Fibroblast of pulmonary artery (primary cell): Measurements from ENCODE around the gene ZPR1.

ENCODE experiments used
- DNase-seq: peaks from one replicate; pipeline ENCODE4 v3.0.0-alpha.2; 2010; ENCODE audit warnings: low read depth
- H3K4me3 ChIP-seq: replicated peaks from 2 replicates; pipeline ENCODE4 v1.5.1; 2011; ENCODE audit warnings: low read depth, mild to moderate bottlenecking, control low read depth, low read length, moderate library complexity
- CTCF ChIP-seq: IDR thresholded peaks from 2 replicates; pipeline ENCODE4 v1.5.1; 2011; ENCODE audit warnings: mild to moderate bottlenecking, control low read depth, low read length, inconsistent platforms; ENCODE audit errors: missing control alignments

Gene ZPR1

GRCh38 chr11:116731821-116732220, 56.0 kb downstream of the ZPR1 start:
- no peak for DNase-seq
- H3K4me3 ChIP-seq = no peak overlapping the region
- no peak for TF ChIP-seq CTCF

- H3K4me3 ChIP-seq = no peak overlapping the region
- no peak for TF ChIP-seq CTCF
- DNase-seq = peak; percentile 3
These were observed 56.6 kb downstream of the ZPR1 start for GRCh38 chr11:116731097-116731761.

GRCh38 chr11:116730601-116731000, 57.2 kb downstream of the ZPR1 start:
- H3K4me3 ChIP-seq = no peak overlapping the region
- TF ChIP-seq CTCF = no peak
- peak; percentile 4 for DNase-seq

GRCh38 chr11:116730241-116730561, 57.6 kb downstream of the ZPR1 start:
- no peak overlapping the region for H3K4me3 ChIP-seq
- DNase-seq = no peak
- TF ChIP-seq CTCF = no peak

GRCh38 chr11:116729501-116730240, 58.2 kb downstream of the ZPR1 start:
- DNase-seq = no peak
- no peak overlapping the region for H3K4me3 ChIP-seq
- no peak for TF ChIP-seq CTCF

- no peak for DNase-seq
- TF ChIP-seq CTCF = no peak
These were observed 59.8 kb downstream of the ZPR1 start for GRCh38 chr11:116727990-116728389.

More at GRCh38 chr11:116727990-116728389, 59.8 kb downstream of the ZPR1 start:
- H3K4me3 ChIP-seq = no peak overlapping the region
